Measurements from ENCODE around the gene PRSS57. TPM values are rescaled to one million over a fixed set of nuclear protein-coding genes. Genes with fewer than 3 reads are reported as not detected.
A peak's percentile ranks its signal among the peaks of the same experiment; 100 is the strongest.

Gene PRSS57
- total and polyA plus RNA-seq, 5 experiments from 2014 or later, result 1.2 TPM; not detected in 4

GRCh38 chr19:652467-653389 is 42.5 kb downstream of the PRSS57 start:
- H3K9me3 Mint-ChIP-seq, result no peaks in the 10 kb centered on the region
- H3K27me3 Mint-ChIP-seq, result no peaks in the 10 kb centered on the region
- H3K4me1 Mint-ChIP-seq, result peaks cover 15 to 40% (median 32%) of the 10 kb centered on the region in 4 donors
- POLR2A ChIA-PET, result no interaction called here
- H3K4me3 Mint-ChIP-seq, result peak overlapping the region in 1 of 10 donors; percentile 22
- DNase-seq (no peak), ATAC-seq (no peak)
- peak overlapping the region in 3 of 10 donors; percentile 18 to 51 (median 21) for H3K27ac Mint-ChIP-seq
- peaks cover 0 to 58% (median 5%) of the 10 kb centered on the region in 3 donors for H3K36me3 Mint-ChIP-seq

- ATAC-seq (no peak), DNase-seq (no peak)
- Mint-ChIP-seq H3K27ac (no peak overlapping the region), H3K27me3 (no peaks in the 10 kb centered on the region), H3K36me3 (peaks cover 0 to 60% (median 5%) of the 10 kb centered on the region in 3 donors), H3K4me1 (peaks cover 15 to 33% (median 25%) of the 10 kb centered on the region in 4 donors), H3K4me3 (no peak overlapping the region), H3K9me3 (no peaks in the 10 kb centered on the region)
- POLR2A ChIA-PET, result no interaction called here
Measured at GRCh38 chr19:651991-652390, 43.3 kb downstream of the PRSS57 start.

GRCh38 chr19:651114-651818 is 44.0 kb downstream of the PRSS57 start:
- H3K27ac Mint-ChIP-seq, result peak overlapping the region in 1 of 10 donors; percentile 18
- no peaks in the 10 kb centered on the region for H3K27me3 Mint-ChIP-seq
- DNase-seq, result no peak

GRCh38 chr19:650121-650520 is 45.1 kb downstream of the PRSS57 start:
- no peak for DNase-seq
- no peaks in the 10 kb centered on the region for H3K27me3 Mint-ChIP-seq
- peaks cover 7 to 14% (median 8%) of the 10 kb centered on the region in 4 donors for H3K4me1 Mint-ChIP-seq
- no peak overlapping the region for H3K4me3 Mint-ChIP-seq
- H3K36me3 Mint-ChIP-seq, result peaks cover 0 to 53% (median 7%) of the 10 kb centered on the region in 3 donors
- no peaks in the 10 kb centered on the region for H3K9me3 Mint-ChIP-seq
- ATAC-seq, result no peak
- H3K27ac Mint-ChIP-seq, result no peak overlapping the region
- POLR2A ChIA-PET, result interaction anchor here (0.6 to 1.1 kb wide), 4 partner anchors 11 to 233 kb away, joined by 3 to 5 read pairs (median 4); no protein-coding TSS in a partner anchor

More at GRCh38 chr19:651114-651818, 44.0 kb downstream of the PRSS57 start:
- Mint-ChIP-seq H3K4me1 (peaks cover 13 to 26% (median 20%) of the 10 kb centered on the region in 4 donors), H3K36me3 (peaks cover 0 to 63% (median 5%) of the 10 kb centered on the region in 3 donors), H3K9me3 (no peaks in the 10 kb centered on the region), H3K4me3 (no peak overlapping the region)
- no peak for ATAC-seq
- POLR2A ChIA-PET, result interaction anchor here (0.7 kb wide), 2 partner anchors 102 to 232 kb away, joined by 3 to 7 read pairs; no protein-coding TSS in a partner anchor

- H3K27ac Mint-ChIP-seq, result peak overlapping the region in 1 of 10 donors; percentile 21
- H3K4me3 Mint-ChIP-seq, result no peak overlapping the region
- no peaks in the 10 kb centered on the region for H3K27me3 Mint-ChIP-seq
- H3K36me3 Mint-ChIP-seq, result peaks cover 0 to 49% (median 7%) of the 10 kb centered on the region in 3 donors
- peaks cover 0 to 7% (median 3%) of the 10 kb centered on the region in 4 donors for H3K4me1 Mint-ChIP-seq
- no peak for ATAC-seq
- POLR2A ChIA-PET, result interaction anchor here (0.6 to 2.1 kb wide), 4 partner anchors 11 to 34 kb away, joined by 3 to 12 read pairs (median 4); no protein-coding TSS in a partner anchor
- no peaks in the 10 kb centered on the region for H3K9me3 Mint-ChIP-seq
- no peak for DNase-seq
Measured at GRCh38 chr19:648904-649801, 46.1 kb downstream of the PRSS57 start.

- H3K27ac Mint-ChIP-seq, result no peak overlapping the region
- no peak for DNase-seq
Measured at GRCh38 chr19:648305-648704, 46.9 kb downstream of the PRSS57 start.

GRCh38 chr19:647566-648284 is 47.5 kb downstream of the PRSS57 start:
- no peak for ATAC-seq
- Mint-ChIP-seq H3K27me3 (no peaks in the 10 kb centered on the region), H3K9me3 (no peaks in the 10 kb centered on the region), H3K4me3 (no peak overlapping the region), H3K36me3 (peaks cover 0 to 39% (median 7%) of the 10 kb centered on the region in 3 donors), H3K4me1 (no peaks in the 10 kb centered on the region), H3K27ac (no peak overlapping the region)
- no peak for DNase-seq
- POLR2A ChIA-PET, result interaction anchor here (2.1 kb wide), 1 partner anchor 13 kb away, joined by 12 read pairs; no protein-coding TSS in a partner anchor

More at GRCh38 chr19:648305-648704, 46.9 kb downstream of the PRSS57 start:
- POLR2A ChIA-PET, result interaction anchor here (0.6 to 2.1 kb wide), 2 partner anchors 12 to 22 kb away, joined by 3 to 12 read pairs; no protein-coding TSS in a partner anchor
- Mint-ChIP-seq H3K4me1 (no peaks in the 10 kb centered on the region), H3K9me3 (no peaks in the 10 kb centered on the region), H3K27me3 (no peaks in the 10 kb centered on the region), H3K4me3 (no peak overlapping the region), H3K36me3 (peaks cover 0 to 42% (median 7%) of the 10 kb centered on the region in 3 donors)
- ATAC-seq, result no peak

GRCh38 chr19:646779-647565 is 48.3 kb downstream of the PRSS57 start:
- no peaks in the 10 kb centered on the region for H3K27me3 Mint-ChIP-seq
- peaks cover 0 to 39% (median 7%) of the 10 kb centered on the region in 3 donors for H3K36me3 Mint-ChIP-seq
- POLR2A ChIA-PET, result interaction anchor here (2.1 kb wide), 1 partner anchor 14 kb away, joined by 12 read pairs; no protein-coding TSS in a partner anchor
- ATAC-seq (no peak), DNase-seq (no peak)
- H3K4me1 Mint-ChIP-seq, result no peaks in the 10 kb centered on the region
- no peak overlapping the region for H3K4me3 Mint-ChIP-seq
- H3K9me3 Mint-ChIP-seq, result no peaks in the 10 kb centered on the region
- no peak overlapping the region for H3K27ac Mint-ChIP-seq

GRCh38 chr19:645912-646778 is 49.1 kb downstream of the PRSS57 start:
- peaks cover 0 to 34% (median 7%) of the 10 kb centered on the region in 3 donors for H3K36me3 Mint-ChIP-seq
- DNase-seq (no peak), ATAC-seq (no peak)
- no peak overlapping the region for H3K4me3 Mint-ChIP-seq
- H3K27me3 Mint-ChIP-seq, result no peaks in the 10 kb centered on the region
- H3K4me1 Mint-ChIP-seq, result no peaks in the 10 kb centered on the region
- POLR2A ChIA-PET, result interaction anchor here (0.6 to 1.3 kb wide), 2 partner anchors 9 to 1074 kb away, joined by 3 to 7 read pairs; no protein-coding TSS in a partner anchor
- H3K27ac Mint-ChIP-seq, result peak overlapping the region in 3 of 10 donors; percentile 34 to 65 (median 57)
- no peaks in the 10 kb centered on the region for H3K9me3 Mint-ChIP-seq

GRCh38 chr19:644789-645188 is 50.5 kb downstream of the PRSS57 start:
- peaks cover 0 to 25% (median 4%) of the 10 kb centered on the region in 3 donors for H3K36me3 Mint-ChIP-seq
- H3K4me3 Mint-ChIP-seq, result no peak overlapping the region
- POLR2A ChIA-PET, result interaction anchor here (1.0 to 1.3 kb wide), 3 partner anchors 11 to 16 kb away, joined by 3 to 7 read pairs (median 4); partner anchors contain the start of gene POLRMT
- peaks cover 0 to 2% (median under 1%) of the 10 kb centered on the region in 4 donors for H3K4me1 Mint-ChIP-seq
- H3K9me3 Mint-ChIP-seq, result no peaks in the 10 kb centered on the region
- no peak for ATAC-seq
- peak overlapping the region in 2 of 10 donors; percentile 36 to 74 for H3K27ac Mint-ChIP-seq
- no peak for DNase-seq
- no peaks in the 10 kb centered on the region for H3K27me3 Mint-ChIP-seq

All from naive thymus-derived CD8-positive, alpha-beta T cell (primary cell).